GM23248 (cell line): ENCODE data around the gene MTFMT.

Experiments used
- EZH2 ChIP-seq: fragments of 200-600 bp; sonication (generic); IDR thresholded peaks from 2 replicates; pipeline ENCODE4 v1.6.1; 2018; ENCODE audit warnings: antibody characterized with exemption, mild to moderate bottlenecking; ENCODE audit not compliant: insufficient read depth, poor library complexity, severe bottlenecking
- EZH2phosphoT487 ChIP-seq: fragments of 200-600 bp; sonication (generic); IDR thresholded peaks from 2 replicates; pipeline ENCODE4 v1.6.1; 2018; ENCODE audit warnings: antibody characterized with exemption, moderate library complexity, mild to moderate bottlenecking, low read depth; ENCODE audit not compliant: insufficient read depth

DNA sequence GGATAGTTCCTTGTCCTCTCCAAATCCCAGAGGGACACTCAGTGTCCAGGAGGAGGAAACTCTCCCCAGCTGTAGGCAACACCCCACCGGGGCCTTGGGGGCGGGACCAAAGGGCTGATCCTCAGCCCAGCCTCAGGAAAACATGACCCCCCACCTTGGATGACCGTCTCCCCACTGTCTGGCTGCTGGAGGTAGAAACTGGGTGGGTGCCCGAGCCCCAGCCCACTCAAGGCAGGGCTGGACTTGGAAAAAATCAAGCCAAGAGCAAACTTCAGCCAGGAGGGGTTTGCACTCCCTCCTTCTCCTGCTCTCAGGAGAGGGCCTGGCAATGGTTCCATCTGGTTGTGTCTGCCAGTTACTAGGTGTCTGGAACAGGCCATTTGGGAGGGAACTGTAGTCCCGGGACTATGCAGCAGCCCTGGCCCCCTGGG is 42.0 kb upstream of the MTFMT start:
- TF ChIP-seq EZH2phosphoT487 (no peak), EZH2 (no peak)
